ENCODE results near the gene DHRS3. TPM values are rescaled to one million over a fixed set of nuclear protein-coding genes. Genes with fewer than 3 reads are reported as not detected.

The DHRS3 gene
- total and polyA plus RNA-seq, 2 donors: 20.5 to 56.8 TPM

DNA sequence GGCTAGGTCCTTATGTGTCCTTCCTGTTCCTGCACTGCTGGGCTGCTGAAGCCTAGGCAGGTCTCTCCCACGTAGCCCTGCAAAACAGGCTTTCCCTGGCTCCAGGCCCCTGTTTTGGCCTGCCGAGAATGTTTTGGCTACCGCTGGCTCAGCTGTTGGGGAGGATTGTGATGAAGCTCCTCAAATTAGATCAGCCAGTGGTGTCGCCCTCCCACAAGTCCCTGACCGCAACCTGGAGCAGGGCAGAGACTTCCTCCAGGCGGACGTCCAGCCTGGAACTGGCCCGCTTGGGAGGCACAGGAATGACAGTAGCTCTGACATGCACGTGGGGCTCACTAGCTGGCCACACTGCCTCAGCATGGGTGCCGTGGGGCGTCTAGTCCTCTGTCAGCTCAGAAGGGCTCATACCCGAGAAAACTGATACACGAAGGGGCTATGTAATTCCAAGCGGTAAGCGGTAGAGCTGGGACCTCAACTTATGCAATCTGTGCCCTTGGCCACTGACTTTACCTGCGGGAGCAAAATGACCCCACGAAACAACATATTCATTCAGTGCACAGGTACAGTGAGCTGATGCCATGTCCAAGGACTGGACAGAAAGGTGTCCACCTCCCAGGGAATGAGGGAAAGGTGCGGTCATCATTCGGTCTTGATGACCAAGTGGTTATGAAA, 26.6 kb downstream of the DHRS3 start:
- H3K4me1 ChIP-seq (ENCODE audit: control insufficient read depth in 2 of 2, insufficient read depth in 2 of 2, low read length in 2 of 2): peaks cover 0 to 15% of the 10 kb centered on the region in 2 donors
- no peak for DNase-seq (ENCODE audit: low read depth in 6 of 9, low spot score in 9 of 9)
- H3K27me3 ChIP-seq (ENCODE audit: control insufficient read depth in 2 of 2, insufficient read depth in 1 of 2, low read length in 1 of 2): peaks cover 4 to 27% of the 10 kb centered on the region in 2 donors
- H3K4me3 ChIP-seq (ENCODE audit: low read length in 2 of 2): no peak overlapping the region
- no peaks in the 10 kb centered on the region for H3K9me3 ChIP-seq (ENCODE audit: control insufficient read depth in 2 of 2, insufficient read depth in 1 of 2, low read length in 1 of 2)
- no peaks in the 10 kb centered on the region for H3K36me3 ChIP-seq (ENCODE audit: control insufficient read depth in 2 of 2, insufficient read depth in 2 of 2, low read length in 1 of 2)
- WGBS: 95% methylated on average over 19 of the region's 19 CpGs
- H3K27ac ChIP-seq (ENCODE audit: low read depth in 1 of 2, low read length in 1 of 2): no peak overlapping the region

DNA sequence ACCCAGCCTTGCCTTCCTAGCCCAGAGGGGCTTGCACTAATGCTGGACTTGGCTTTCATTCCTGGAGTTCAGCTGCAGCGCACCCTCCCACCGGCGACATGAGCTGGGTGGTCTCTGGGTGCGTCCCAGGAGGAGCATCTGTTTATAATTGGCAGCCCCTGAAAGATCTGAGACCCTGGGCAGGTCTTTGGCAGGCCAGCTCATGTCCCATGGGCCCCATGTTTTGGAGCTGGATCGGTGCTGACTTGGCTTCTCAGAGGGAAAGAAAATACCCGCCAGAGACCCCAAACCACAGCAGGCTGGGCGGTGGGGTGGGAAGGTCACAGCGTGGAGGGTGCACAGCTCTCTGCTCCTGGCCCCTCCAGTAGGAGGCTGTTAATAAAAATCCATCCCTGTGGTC, 29.3 kb downstream of the DHRS3 start:
- Histone ChIP-seq H3K4me1 (ENCODE audit: control insufficient read depth in 2 of 2, insufficient read depth in 2 of 2, low read length in 2 of 2) (no peaks in the 10 kb centered on the region), H3K9me3 (ENCODE audit: control insufficient read depth in 2 of 2, insufficient read depth in 1 of 2, low read length in 1 of 2) (no peaks in the 10 kb centered on the region), H3K27me3 (ENCODE audit: control insufficient read depth in 2 of 2, insufficient read depth in 1 of 2, low read length in 1 of 2) (peaks cover 0 to under 1% of the 10 kb centered on the region in 2 donors), H3K36me3 (ENCODE audit: control insufficient read depth in 2 of 2, insufficient read depth in 2 of 2, low read length in 1 of 2) (no peaks in the 10 kb centered on the region), H3K27ac (ENCODE audit: low read depth in 1 of 2, low read length in 1 of 2) (no peak overlapping the region), H3K4me3 (ENCODE audit: low read length in 2 of 2) (no peak overlapping the region)
- DNase-seq (ENCODE audit: low read depth in 6 of 9, low spot score in 9 of 9): no peak
- WGBS: 95% methylated on average over 8 of the region's 8 CpGs

DNA sequence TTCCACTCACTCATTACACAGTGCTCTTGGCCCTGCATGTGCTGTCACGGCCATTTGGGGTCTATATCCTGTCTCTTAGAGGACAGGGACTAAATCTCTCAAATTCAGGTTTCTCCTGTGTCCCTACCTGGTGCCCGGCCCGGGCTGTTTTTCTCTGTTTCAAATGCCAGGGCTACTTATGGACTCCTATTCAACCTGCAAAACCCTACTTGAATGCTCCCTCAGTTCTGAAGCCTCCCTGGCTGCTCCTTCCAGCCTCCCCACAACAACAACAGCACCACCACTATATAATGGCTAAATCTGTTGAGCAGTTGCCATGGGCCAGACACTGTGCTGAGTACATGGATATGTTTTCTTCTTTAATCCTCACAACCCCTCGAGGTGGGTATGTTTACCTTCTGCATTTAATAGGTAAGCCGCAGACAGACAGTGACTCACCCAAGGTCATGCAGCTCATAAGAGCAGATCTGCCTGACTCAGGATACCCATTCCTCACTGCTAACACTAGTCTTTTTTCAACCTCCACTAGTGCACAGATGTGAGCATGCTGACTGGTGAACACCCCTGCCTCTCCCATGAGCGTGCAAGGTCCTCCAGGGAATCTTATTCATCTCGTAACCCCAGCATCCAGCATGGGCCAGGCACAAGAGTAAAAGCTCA, 29.9 kb downstream of the DHRS3 start:
- Histone ChIP-seq H3K27ac (ENCODE audit: low read depth in 1 of 2, low read length in 1 of 2) (no peak overlapping the region), H3K9me3 (ENCODE audit: control insufficient read depth in 2 of 2, insufficient read depth in 1 of 2, low read length in 1 of 2) (no peaks in the 10 kb centered on the region), H3K36me3 (ENCODE audit: control insufficient read depth in 2 of 2, insufficient read depth in 2 of 2, low read length in 1 of 2) (no peaks in the 10 kb centered on the region), H3K27me3 (ENCODE audit: control insufficient read depth in 2 of 2, insufficient read depth in 1 of 2, low read length in 1 of 2) (no peaks in the 10 kb centered on the region), H3K4me3 (ENCODE audit: low read length in 2 of 2) (no peak overlapping the region), H3K4me1 (ENCODE audit: control insufficient read depth in 2 of 2, insufficient read depth in 2 of 2, low read length in 2 of 2) (no peaks in the 10 kb centered on the region)
- WGBS: 97% methylated on average over 7 of the region's 7 CpGs
- no peak for DNase-seq (ENCODE audit: low read depth in 6 of 9, low spot score in 9 of 9)

DNA sequence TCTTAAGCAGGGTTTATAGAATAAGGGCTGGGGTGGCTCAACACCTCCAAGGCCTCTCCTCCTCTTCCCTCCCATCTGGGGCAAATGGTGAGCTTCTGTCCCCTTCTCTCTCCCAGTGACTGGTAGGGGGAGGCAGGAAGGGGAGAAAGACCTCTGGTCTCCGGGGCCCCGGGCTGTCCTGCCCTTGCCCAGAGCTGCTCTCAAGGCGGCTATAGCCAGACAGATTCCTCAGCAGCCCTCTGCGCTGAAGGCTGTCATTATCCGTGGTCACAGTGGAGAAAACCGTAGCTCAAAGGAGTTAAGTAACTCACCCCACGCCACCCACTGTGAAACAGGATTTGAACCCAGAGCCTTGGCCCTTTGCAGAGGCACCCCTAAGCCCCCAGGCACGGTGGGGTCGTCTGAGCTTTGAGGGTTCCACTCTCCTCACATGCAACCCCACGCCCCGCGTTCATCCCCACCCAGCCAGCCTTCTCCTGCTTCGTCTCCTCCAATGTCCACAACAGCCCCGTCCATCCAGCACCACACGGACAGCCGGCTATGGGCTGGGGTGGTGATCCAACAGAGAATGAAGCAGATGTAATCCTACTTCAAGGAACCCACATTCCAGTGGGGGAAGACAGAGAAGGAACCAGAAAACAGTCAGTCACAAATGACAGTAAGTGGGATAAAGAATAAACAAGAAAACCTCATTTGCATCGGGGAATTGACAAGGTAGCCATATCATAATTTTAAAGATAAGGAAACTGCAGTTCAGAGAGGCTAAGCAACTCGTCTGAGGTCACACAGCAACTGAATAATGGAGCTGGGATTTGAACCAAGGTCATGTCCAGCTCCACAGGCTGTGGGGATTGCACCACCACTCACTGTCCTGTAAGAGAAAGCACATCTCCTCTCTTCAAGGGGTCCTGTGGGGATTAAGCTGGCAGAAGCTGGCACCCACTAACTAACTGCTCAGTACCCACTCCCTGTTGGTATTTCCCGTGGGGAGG, 31.8 kb downstream of the DHRS3 start:
- no peak overlapping the region for H3K27ac ChIP-seq (ENCODE audit: low read depth in 1 of 2, low read length in 1 of 2)

DNA sequence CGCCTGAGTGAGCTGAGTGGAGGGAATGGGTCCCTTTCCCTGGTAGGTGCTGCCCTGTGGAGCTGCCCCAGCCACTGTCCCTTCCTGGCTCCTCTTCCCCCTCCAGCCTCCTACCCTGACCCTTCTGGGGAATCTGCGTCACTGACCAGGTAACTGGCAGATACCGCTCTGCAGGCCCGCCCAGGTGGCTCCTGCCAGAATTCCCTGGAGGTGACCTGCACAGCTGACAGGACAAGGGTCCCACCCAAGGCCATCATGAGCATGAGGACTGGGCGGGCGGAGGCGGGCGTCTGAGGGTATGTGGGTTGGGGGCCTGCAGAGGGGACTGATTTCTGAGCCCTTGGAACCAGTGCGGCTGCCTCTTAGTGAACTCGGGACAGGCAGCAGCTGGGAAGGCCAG, 32.5 kb downstream of the DHRS3 start:
- Histone ChIP-seq H3K27ac (ENCODE audit: low read depth in 1 of 2, low read length in 1 of 2) (no peak overlapping the region), H3K4me1 (ENCODE audit: control insufficient read depth in 2 of 2, insufficient read depth in 2 of 2, low read length in 2 of 2) (no peaks in the 10 kb centered on the region), H3K9me3 (ENCODE audit: control insufficient read depth in 2 of 2, insufficient read depth in 1 of 2, low read length in 1 of 2) (no peaks in the 10 kb centered on the region), H3K4me3 (ENCODE audit: low read length in 2 of 2) (no peak overlapping the region), H3K36me3 (ENCODE audit: control insufficient read depth in 2 of 2, insufficient read depth in 2 of 2, low read length in 1 of 2) (no peaks in the 10 kb centered on the region), H3K27me3 (ENCODE audit: control insufficient read depth in 2 of 2, insufficient read depth in 1 of 2, low read length in 1 of 2) (no peaks in the 10 kb centered on the region)
- DNase-seq (ENCODE audit: low read depth in 6 of 9, low spot score in 9 of 9): no peak
- WGBS: 98% methylated on average over 10 of the region's 10 CpGs

More for the DNA sequence above, 31.8 kb downstream of the DHRS3 start:
- Histone ChIP-seq H3K27me3 (ENCODE audit: control insufficient read depth in 2 of 2, insufficient read depth in 1 of 2, low read length in 1 of 2) (no peaks in the 10 kb centered on the region), H3K4me3 (ENCODE audit: low read length in 2 of 2) (no peak overlapping the region), H3K9me3 (ENCODE audit: control insufficient read depth in 2 of 2, insufficient read depth in 1 of 2, low read length in 1 of 2) (no peaks in the 10 kb centered on the region), H3K4me1 (ENCODE audit: control insufficient read depth in 2 of 2, insufficient read depth in 2 of 2, low read length in 2 of 2) (no peaks in the 10 kb centered on the region), H3K36me3 (ENCODE audit: control insufficient read depth in 2 of 2, insufficient read depth in 2 of 2, low read length in 1 of 2) (no peaks in the 10 kb centered on the region)
- DNase-seq (ENCODE audit: low read depth in 6 of 9, low spot score in 9 of 9): no peak
- 96% methylated on average over 19 of the region's 19 CpGs for WGBS

DNA sequence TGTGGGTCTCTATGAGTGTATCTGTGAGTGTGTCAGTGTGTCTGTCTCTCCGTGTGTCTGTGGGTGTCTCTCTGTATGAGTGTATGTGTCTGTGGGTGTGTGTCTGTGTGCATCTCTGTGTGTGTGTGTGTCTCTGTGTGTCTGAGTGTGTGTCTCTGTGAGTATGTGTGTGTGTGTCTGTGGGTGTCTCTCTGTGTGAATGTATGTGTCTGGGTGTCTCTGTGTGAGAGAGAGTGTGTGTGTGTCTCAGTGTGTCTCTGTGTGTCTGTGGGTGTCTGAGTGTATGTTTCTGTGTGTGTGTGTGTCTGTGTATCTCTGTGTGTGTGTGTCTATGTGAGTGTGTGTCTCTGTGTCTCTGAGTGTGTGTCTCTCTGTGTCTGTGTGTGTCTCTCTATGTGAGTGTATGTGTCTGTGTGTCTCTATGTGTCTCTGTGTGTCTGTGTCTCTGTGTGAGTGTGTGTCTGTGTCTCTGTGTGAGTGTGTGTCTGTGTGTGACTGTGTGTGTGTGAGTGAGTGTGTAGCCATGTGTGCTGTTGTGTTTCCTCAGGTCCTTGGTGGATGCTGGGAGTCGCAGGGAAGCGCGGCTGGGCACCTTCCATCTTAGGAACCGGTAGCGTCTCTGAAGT, 33.0 kb downstream of the DHRS3 start:
- no peak overlapping the region for H3K27ac ChIP-seq (ENCODE audit: low read depth in 1 of 2, low read length in 1 of 2)
- H3K36me3 ChIP-seq (ENCODE audit: control insufficient read depth in 2 of 2, insufficient read depth in 2 of 2, low read length in 1 of 2): no peaks in the 10 kb centered on the region
- WGBS: 80% methylated on average over 6 of the region's 6 CpGs

DNA sequence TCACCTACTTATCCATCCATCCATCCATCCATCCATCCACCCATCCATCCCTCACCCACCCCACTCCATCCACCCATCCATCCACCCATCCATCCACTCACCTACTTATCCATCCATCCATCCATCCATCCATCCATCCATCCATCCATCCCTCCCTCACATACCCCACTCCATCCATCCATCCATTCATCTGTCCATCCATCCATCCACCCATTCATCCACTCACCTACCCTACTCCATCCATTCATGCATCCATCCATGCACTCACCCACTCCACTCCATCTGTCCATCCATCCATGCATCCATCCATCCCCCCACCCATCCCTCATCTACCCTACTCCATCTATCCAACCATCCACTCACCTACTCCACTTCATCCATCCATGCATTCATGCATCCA, 34.5 kb downstream of the DHRS3 start:
- no peak overlapping the region for H3K4me3 ChIP-seq (ENCODE audit: low read length in 2 of 2)
- no peaks in the 10 kb centered on the region for H3K27me3 ChIP-seq (ENCODE audit: control insufficient read depth in 2 of 2, insufficient read depth in 1 of 2, low read length in 1 of 2)
- H3K27ac ChIP-seq (ENCODE audit: low read depth in 1 of 2, low read length in 1 of 2): no peak overlapping the region
- no peaks in the 10 kb centered on the region for H3K36me3 ChIP-seq (ENCODE audit: control insufficient read depth in 2 of 2, insufficient read depth in 2 of 2, low read length in 1 of 2)
- no peaks in the 10 kb centered on the region for H3K4me1 ChIP-seq (ENCODE audit: control insufficient read depth in 2 of 2, insufficient read depth in 2 of 2, low read length in 2 of 2)
- no peaks in the 10 kb centered on the region for H3K9me3 ChIP-seq (ENCODE audit: control insufficient read depth in 2 of 2, insufficient read depth in 1 of 2, low read length in 1 of 2)
- no peak for DNase-seq (ENCODE audit: low read depth in 6 of 9, low spot score in 9 of 9)

More for the DNA sequence above, 33.0 kb downstream of the DHRS3 start:
- no peak overlapping the region for H3K4me3 ChIP-seq (ENCODE audit: low read length in 2 of 2)
- H3K9me3 ChIP-seq (ENCODE audit: control insufficient read depth in 2 of 2, insufficient read depth in 1 of 2, low read length in 1 of 2): no peaks in the 10 kb centered on the region
- H3K27me3 ChIP-seq (ENCODE audit: control insufficient read depth in 2 of 2, insufficient read depth in 1 of 2, low read length in 1 of 2): no peaks in the 10 kb centered on the region
- no peaks in the 10 kb centered on the region for H3K4me1 ChIP-seq (ENCODE audit: control insufficient read depth in 2 of 2, insufficient read depth in 2 of 2, low read length in 2 of 2)
- DNase-seq (ENCODE audit: low read depth in 6 of 9, low spot score in 9 of 9): no peak

DNA sequence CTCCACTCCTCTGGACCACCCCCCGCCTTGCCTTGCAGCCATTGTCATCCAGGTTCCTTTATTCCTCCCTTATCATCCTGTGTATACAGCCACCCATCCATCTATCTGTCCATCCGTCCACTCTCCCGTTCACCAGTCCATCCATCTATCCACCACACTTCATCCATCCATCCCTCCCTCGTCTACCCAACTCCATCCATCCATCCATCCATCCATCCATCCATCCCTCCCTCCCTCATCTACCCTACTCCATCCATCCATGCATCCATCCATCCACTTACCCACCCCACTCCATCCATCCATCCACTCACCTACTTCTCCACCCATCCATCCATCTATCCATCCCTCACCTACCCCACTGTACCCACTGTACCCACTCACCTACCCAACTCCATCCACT, 35.4 kb downstream of the DHRS3 start:
- no peaks in the 10 kb centered on the region for H3K36me3 ChIP-seq (ENCODE audit: control insufficient read depth in 2 of 2, insufficient read depth in 2 of 2, low read length in 1 of 2)
- no peaks in the 10 kb centered on the region for H3K9me3 ChIP-seq (ENCODE audit: control insufficient read depth in 2 of 2, insufficient read depth in 1 of 2, low read length in 1 of 2)
- H3K4me3 ChIP-seq (ENCODE audit: low read length in 2 of 2): no peak overlapping the region
- DNase-seq (ENCODE audit: low read depth in 6 of 9, low spot score in 9 of 9): no peak
- no peaks in the 10 kb centered on the region for H3K4me1 ChIP-seq (ENCODE audit: control insufficient read depth in 2 of 2, insufficient read depth in 2 of 2, low read length in 2 of 2)
- no peaks in the 10 kb centered on the region for H3K27me3 ChIP-seq (ENCODE audit: control insufficient read depth in 2 of 2, insufficient read depth in 1 of 2, low read length in 1 of 2)
- H3K27ac ChIP-seq (ENCODE audit: low read depth in 1 of 2, low read length in 1 of 2): no peak overlapping the region
- WGBS: 98% methylated on average over 4 of the region's 4 CpGs
